Measurements from ENCODE around the gene NEDD4.
A peak's percentile ranks its signal among the peaks of the same experiment; 100 is the strongest.

Gene NEDD4

GRCh38 chr15:55884223-55884622 is 109.2 kb downstream of the NEDD4 start (continued):
- TF ChIP-seq ATF2 (tag by site-specific recombination; IDR thresholded peaks at IDR 0.05; ENCODE audit: low read depth) = no peak
- TF ChIP-seq ZNF132 (tag by site-specific recombination; IDR thresholded peaks at IDR 0.05; ENCODE audit: borderline replicate concordance) = no peak
- TF ChIP-seq, protein P1, sequence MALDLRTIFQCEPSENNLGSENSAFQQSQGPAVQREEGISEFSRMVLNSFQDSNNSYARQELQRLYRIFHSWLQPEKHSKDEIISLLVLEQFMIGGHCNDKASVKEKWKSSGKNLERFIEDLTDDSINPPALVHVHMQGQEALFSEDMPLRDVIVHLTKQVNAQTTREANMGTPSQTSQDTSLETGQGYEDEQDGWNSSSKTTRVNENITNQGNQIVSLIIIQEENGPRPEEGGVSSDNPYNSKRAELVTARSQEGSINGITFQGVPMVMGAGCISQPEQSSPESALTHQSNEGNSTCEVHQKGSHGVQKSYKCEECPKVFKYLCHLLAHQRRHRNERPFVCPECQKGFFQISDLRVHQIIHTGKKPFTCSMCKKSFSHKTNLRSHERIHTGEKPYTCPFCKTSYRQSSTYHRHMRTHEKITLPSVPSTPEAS (tag by site-specific recombination; IDR thresholded peaks at IDR 0.05) = no peak
- TF ChIP-seq KLF8 (tag by site-specific recombination; IDR thresholded peaks at IDR 0.05) = no peak

- Histone ChIP-seq H3K4me1 (ENCODE audit: control insufficient read depth, insufficient read depth, low read length) (no peaks in the 10 kb centered on the region), H3K4me3 (ENCODE audit: low read depth, low read length) (no peak overlapping the region), H3K27ac (ENCODE audit: extremely low read depth, low read depth, low read length) (no peak overlapping the region), H3K9me3 (ENCODE audit: control insufficient read depth, insufficient read depth, low read depth, low read length) (no peaks in the 10 kb centered on the region), H3K36me3 (ENCODE audit: control insufficient read depth in 2 of 2, insufficient read depth in 1 of 2, low read length in 2 of 2) (no peaks in the 10 kb centered on the region)
- TF ChIP-seq ZNF266 (tag by site-specific recombination; IDR thresholded peaks at IDR 0.05; ENCODE audit: low read depth) (no peak), ZNF830 (tag by site-specific recombination; IDR thresholded peaks at IDR 0.05; ENCODE audit: low read depth) (no peak), GLI2 (tag by site-specific recombination; IDR thresholded peaks at IDR 0.05; ENCODE audit: borderline replicate concordance, low read depth) (no peak), ZNF645 (tag by site-specific recombination; IDR thresholded peaks at IDR 0.05) (no peak), ZSCAN30 (tag by site-specific recombination; IDR thresholded peaks at IDR 0.05) (no peak), IKZF3 (tag by site-specific recombination; IDR thresholded peaks at IDR 0.05) (no peak), ZNF529 (tag by site-specific recombination; IDR thresholded peaks at IDR 0.05; ENCODE audit: insufficient replicate concordance) (no peak)
- TF ChIP-seq, protein P2, sequence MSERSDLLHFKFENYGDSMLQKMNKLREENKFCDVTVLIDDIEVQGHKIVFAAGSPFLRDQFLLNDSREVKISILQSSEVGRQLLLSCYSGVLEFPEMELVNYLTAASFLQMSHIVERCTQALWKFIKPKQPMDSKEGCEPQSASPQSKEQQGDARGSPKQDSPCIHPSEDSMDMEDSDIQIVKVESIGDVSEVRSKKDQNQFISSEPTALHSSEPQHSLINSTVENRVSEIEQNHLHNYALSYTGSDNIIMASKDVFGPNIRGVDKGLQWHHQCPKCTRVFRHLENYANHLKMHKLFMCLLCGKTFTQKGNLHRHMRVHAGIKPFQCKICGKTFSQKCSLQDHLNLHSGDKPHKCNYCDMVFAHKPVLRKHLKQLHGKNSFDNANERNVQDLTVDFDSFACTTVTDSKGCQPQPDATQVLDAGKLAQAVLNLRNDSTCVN (tag by site-specific recombination; optimal IDR thresholded peaks at IDR 0.05) = no peak
- POLR2A ChIA-PET = no interaction called here
- CTCF ChIA-PET = no interaction called here
These were observed 114.2 kb downstream of the NEDD4 start for GRCh38 chr15:55879181-55879580.

GRCh38 chr15:55873024-55873720 is 120.2 kb downstream of the NEDD4 start:
- H3K4me1 ChIP-seq (ENCODE audit: control insufficient read depth, insufficient read depth, low read length) = 0 out of 2 replicates have a peak, but pooled peaks cover 8% of the 10 kb centered on the region
- POLR2A ChIA-PET = no interaction called here
- H3K36me3 ChIP-seq (ENCODE audit: control insufficient read depth in 2 of 2, insufficient read depth in 1 of 2, low read length in 2 of 2) = no peaks in the 10 kb centered on the region
- H3K27ac ChIP-seq (ENCODE audit: extremely low read depth, low read depth, low read length) = peak overlapping the region; percentile 27
- no peaks in the 10 kb centered on the region for H3K9me3 ChIP-seq (ENCODE audit: control insufficient read depth, insufficient read depth, low read depth, low read length)
- CTCF ChIA-PET = interaction anchor here (0.7 to 0.9 kb wide), 3 partner anchors 18 to 45 kb away, joined by 3 to 4 read pairs (median 3); no protein-coding TSS in a partner anchor
- H3K4me3 ChIP-seq (ENCODE audit: low read depth, low read length) = no peak overlapping the region
- TF ChIP-seq PRDM4 (tag by site-specific recombination; IDR thresholded peaks at IDR 0.05) = peak; percentile 93
- no peak for TF ChIP-seq ZNF221 (tag by site-specific recombination; IDR thresholded peaks at IDR 0.05; ENCODE audit: borderline replicate concordance)
- no peak for TF ChIP-seq ZNF654 (tag by site-specific recombination; IDR thresholded peaks at IDR 0.05; ENCODE audit: low read depth)
- TF ChIP-seq PRDM10 (tag by site-specific recombination; IDR thresholded peaks at IDR 0.05) = peak; percentile 53; the same call in 1 of the 2 replicates
- 0 out of 2 replicates have a peak, but pooled peaks have one; percentile 20 for TF ChIP-seq ZNF335 (tag by site-specific recombination; conservative IDR thresholded peaks at IDR 0.05)
- no peak for TF ChIP-seq KLF7 (tag by site-specific recombination; IDR thresholded peaks at IDR 0.05; ENCODE audit: borderline replicate concordance)
